ENCODE data around the gene PPP2R2B.
A peak's percentile ranks its signal among the peaks of the same experiment; 100 is the strongest.

The PPP2R2B gene

GRCh38 chr5:146687630-146688029 is 190.9 kb downstream of the PPP2R2B start:
- H4K12ac ChIP-seq (ENCODE audit: low read depth, low read length): no peak overlapping the region
- no peak overlapping the region for H2AK5ac ChIP-seq (ENCODE audit: low read length)
- H3K27me3 ChIP-seq (ENCODE audit: insufficient read depth, low read length): no peaks in the 10 kb centered on the region
- H2BK12ac ChIP-seq (ENCODE audit: low read length): no peak overlapping the region
- no peaks in the 10 kb centered on the region for H3K79me2 ChIP-seq (ENCODE audit: control insufficient read depth, insufficient read depth, low read length, poor library complexity)
- no peak overlapping the region for H3K9ac ChIP-seq (ENCODE audit: low read length)
- H3K27ac ChIP-seq (ENCODE audit: low read depth, low read length): no peak overlapping the region
- no peaks in the 10 kb centered on the region for H3K9me3 ChIP-seq (ENCODE audit: insufficient read depth, low read depth, low read length)
- H3K79me1 ChIP-seq (ENCODE audit: low read length): no peaks in the 10 kb centered on the region
- DNase-seq: no peak
- no peak overlapping the region for H3K4me3 ChIP-seq (ENCODE audit: low read depth, low read length)
- H2AFZ ChIP-seq (ENCODE audit: insufficient read depth, low read length, poor library complexity): no peak overlapping the region
- no peak overlapping the region for H3K18ac ChIP-seq (ENCODE audit: low read length)
- no peak overlapping the region for H2BK120ac ChIP-seq (ENCODE audit: insufficient read depth, low read length, poor library complexity)
- no peak overlapping the region for H3K23ac ChIP-seq (ENCODE audit: low read length)
- no CpG with 5 or more reads among the region's 4 CpGs for WGBS (ENCODE audit: extremely low coverage, insufficient coverage, insufficient read length)
- H3K4me2 ChIP-seq (ENCODE audit: low read length): no peak overlapping the region
- H3K4ac ChIP-seq (ENCODE audit: low read depth, low read length): no peak overlapping the region
- peaks cover 0 to 2% of the 10 kb centered on the region in 2 experiments for H3K4me1 ChIP-seq (ENCODE audit: control insufficient read depth in 1 of 2, insufficient read depth in 2 of 2, low read length in 2 of 2)
- H4K8ac ChIP-seq (ENCODE audit: low read depth, low read length): no peak overlapping the region
- no peaks in the 10 kb centered on the region for H3K36me3 ChIP-seq (ENCODE audit: control insufficient read depth in 1 of 2, insufficient read depth in 2 of 2, low read length in 2 of 2)
- H3K14ac ChIP-seq (ENCODE audit: low read length): no peak overlapping the region
- no peak overlapping the region for H2BK5ac ChIP-seq (ENCODE audit: low read depth, low read length, poor library complexity)
- no peak overlapping the region for H4K91ac ChIP-seq (ENCODE audit: low read depth, low read length)

GRCh38 chr5:146683861-146684260 is 194.7 kb downstream of the PPP2R2B start:
- no peak for DNase-seq
- no peak overlapping the region for H2BK5ac ChIP-seq (ENCODE audit: low read depth, low read length, poor library complexity)

GRCh38 chr5:146682899-146683532 is 195.5 kb downstream of the PPP2R2B start:
- H3K4me3 ChIP-seq (ENCODE audit: low read depth, low read length): no peak overlapping the region
- H3K9ac ChIP-seq (ENCODE audit: low read length): no peak overlapping the region
- WGBS (ENCODE audit: extremely low coverage, insufficient coverage, insufficient read length): no CpG with 5 or more reads among the region's 5 CpGs
- peak overlapping the region; percentile 27 for H2BK5ac ChIP-seq (ENCODE audit: low read depth, low read length, poor library complexity)
- no peak overlapping the region for H3K18ac ChIP-seq (ENCODE audit: low read length)
- no peaks in the 10 kb centered on the region for H3K9me3 ChIP-seq (ENCODE audit: insufficient read depth, low read depth, low read length)
- no peak overlapping the region for H4K91ac ChIP-seq (ENCODE audit: low read depth, low read length)
- no peak overlapping the region for H3K4me2 ChIP-seq (ENCODE audit: low read length)
- peak overlapping the region; percentile 74 for H2BK12ac ChIP-seq (ENCODE audit: low read length)
- H3K27ac ChIP-seq (ENCODE audit: low read depth, low read length): no peak overlapping the region
- H2AK5ac ChIP-seq (ENCODE audit: low read length): peak overlapping the region; percentile 69
- H3K79me1 ChIP-seq (ENCODE audit: low read length): peaks cover 5% of the 10 kb centered on the region
- no peak for DNase-seq
- no peaks in the 10 kb centered on the region for H3K27me3 ChIP-seq (ENCODE audit: insufficient read depth, low read length)
- H4K8ac ChIP-seq (ENCODE audit: low read depth, low read length): no peak overlapping the region
- H3K79me2 ChIP-seq (ENCODE audit: control insufficient read depth, insufficient read depth, low read length, poor library complexity): no peaks in the 10 kb centered on the region
- H2AFZ ChIP-seq (ENCODE audit: insufficient read depth, low read length, poor library complexity): no peak overlapping the region
- H3K14ac ChIP-seq (ENCODE audit: low read length): no peak overlapping the region
- H3K23ac ChIP-seq (ENCODE audit: low read length): no peak overlapping the region
- peaks cover 0 to 3% of the 10 kb centered on the region in 2 experiments for H3K4me1 ChIP-seq (ENCODE audit: control insufficient read depth in 1 of 2, insufficient read depth in 2 of 2, low read length in 2 of 2)
- H2BK120ac ChIP-seq (ENCODE audit: insufficient read depth, low read length, poor library complexity): peak overlapping the region; percentile 35
- H3K4ac ChIP-seq (ENCODE audit: low read depth, low read length): no peak overlapping the region
- H4K12ac ChIP-seq (ENCODE audit: low read depth, low read length): no peak overlapping the region
- H3K36me3 ChIP-seq (ENCODE audit: control insufficient read depth in 1 of 2, insufficient read depth in 2 of 2, low read length in 2 of 2): no peaks in the 10 kb centered on the region

More at GRCh38 chr5:146683861-146684260, 194.7 kb downstream of the PPP2R2B start:
- H3K9me3 ChIP-seq (ENCODE audit: insufficient read depth, low read depth, low read length): no peaks in the 10 kb centered on the region
- no peaks in the 10 kb centered on the region for H3K79me2 ChIP-seq (ENCODE audit: control insufficient read depth, insufficient read depth, low read length, poor library complexity)
- H3K18ac ChIP-seq (ENCODE audit: low read length): no peak overlapping the region
- no peak overlapping the region for H2BK12ac ChIP-seq (ENCODE audit: low read length)
- H4K91ac ChIP-seq (ENCODE audit: low read depth, low read length): no peak overlapping the region
- H3K4me2 ChIP-seq (ENCODE audit: low read length): no peak overlapping the region
- no peak overlapping the region for H2AK5ac ChIP-seq (ENCODE audit: low read length)
- H3K4me3 ChIP-seq (ENCODE audit: low read depth, low read length): no peak overlapping the region
- no peak overlapping the region for H4K8ac ChIP-seq (ENCODE audit: low read depth, low read length)
- H3K36me3 ChIP-seq (ENCODE audit: control insufficient read depth in 1 of 2, insufficient read depth in 2 of 2, low read length in 2 of 2): no peaks in the 10 kb centered on the region
- no peak overlapping the region for H4K12ac ChIP-seq (ENCODE audit: low read depth, low read length)
- H3K9ac ChIP-seq (ENCODE audit: low read length): no peak overlapping the region
- H3K79me1 ChIP-seq (ENCODE audit: low read length): peaks cover 5% of the 10 kb centered on the region
- no peak overlapping the region for H3K27ac ChIP-seq (ENCODE audit: low read depth, low read length)
- no peak overlapping the region for H3K4ac ChIP-seq (ENCODE audit: low read depth, low read length)
- no peak overlapping the region for H2BK120ac ChIP-seq (ENCODE audit: insufficient read depth, low read length, poor library complexity)
- no peak overlapping the region for H3K14ac ChIP-seq (ENCODE audit: low read length)
- no peak overlapping the region for H2AFZ ChIP-seq (ENCODE audit: insufficient read depth, low read length, poor library complexity)
- no peak overlapping the region for H3K23ac ChIP-seq (ENCODE audit: low read length)
- H3K27me3 ChIP-seq (ENCODE audit: insufficient read depth, low read length): no peaks in the 10 kb centered on the region
- peaks cover 0 to 3% of the 10 kb centered on the region in 2 experiments for H3K4me1 ChIP-seq (ENCODE audit: control insufficient read depth in 1 of 2, insufficient read depth in 2 of 2, low read length in 2 of 2)
- no CpG with 5 or more reads among the region's 5 CpGs for WGBS (ENCODE audit: extremely low coverage, insufficient coverage, insufficient read length)

- H4K91ac ChIP-seq (ENCODE audit: low read depth, low read length): no peak overlapping the region
- no peak overlapping the region for H4K8ac ChIP-seq (ENCODE audit: low read depth, low read length)
- H3K14ac ChIP-seq (ENCODE audit: low read length): peak overlapping the region; percentile 11
- no peak overlapping the region for H3K9ac ChIP-seq (ENCODE audit: low read length)
- no peak overlapping the region for H3K4ac ChIP-seq (ENCODE audit: low read depth, low read length)
- peak overlapping the region; percentile 14 for H2BK5ac ChIP-seq (ENCODE audit: low read depth, low read length, poor library complexity)
- no peak overlapping the region for H3K23ac ChIP-seq (ENCODE audit: low read length)
- no peaks in the 10 kb centered on the region for H3K27me3 ChIP-seq (ENCODE audit: insufficient read depth, low read length)
- H3K18ac ChIP-seq (ENCODE audit: low read length): no peak overlapping the region
- H3K79me1 ChIP-seq (ENCODE audit: low read length): peaks cover 5% of the 10 kb centered on the region
- no peak overlapping the region for H2AFZ ChIP-seq (ENCODE audit: insufficient read depth, low read length, poor library complexity)
- H3K27ac ChIP-seq (ENCODE audit: low read depth, low read length): peak overlapping the region; percentile 1
- H3K4me3 ChIP-seq (ENCODE audit: low read depth, low read length): no peak overlapping the region
- no peak overlapping the region for H3K4me2 ChIP-seq (ENCODE audit: low read length)
- H3K36me3 ChIP-seq (ENCODE audit: control insufficient read depth in 1 of 2, insufficient read depth in 2 of 2, low read length in 2 of 2): no peaks in the 10 kb centered on the region
- no peak overlapping the region for H4K12ac ChIP-seq (ENCODE audit: low read depth, low read length)
- H3K79me2 ChIP-seq (ENCODE audit: control insufficient read depth, insufficient read depth, low read length, poor library complexity): no peaks in the 10 kb centered on the region
- DNase-seq: no peak
- H3K4me1 ChIP-seq (ENCODE audit: control insufficient read depth in 1 of 2, insufficient read depth in 2 of 2, low read length in 2 of 2): peaks cover 0 to 3% of the 10 kb centered on the region in 2 experiments
- H3K9me3 ChIP-seq (ENCODE audit: insufficient read depth, low read depth, low read length): no peaks in the 10 kb centered on the region
- H2BK12ac ChIP-seq (ENCODE audit: low read length): no peak overlapping the region
- no CpG with 5 or more reads among the region's 2 CpGs for WGBS (ENCODE audit: extremely low coverage, insufficient coverage, insufficient read length)
- no peak overlapping the region for H2AK5ac ChIP-seq (ENCODE audit: low read length)
- no peak overlapping the region for H2BK120ac ChIP-seq (ENCODE audit: insufficient read depth, low read length, poor library complexity)
These were observed 196.9 kb downstream of the PPP2R2B start for GRCh38 chr5:146681585-146682105.

All from trophoblast cell (in vitro differentiated cells and primary cell).